PC-3 (cell line): Measurements from ENCODE around the gene TNFAIP8. TPM values are rescaled to one million over a fixed set of nuclear protein-coding genes. Genes with fewer than 3 reads are reported as not detected.
"Not testable (repeated sequence)": the region's sequence is repeated elsewhere in the genome, so short reads cannot be mapped to it uniquely, and the experiment has no call there.

ENCODE experiments used
- ATAC-seq: fragments of 200-7000 bp; cut with Tn5 transposase; 2 replicates; pipeline ENCODE4 v1.9.1; 2020; ENCODE audit warnings: mild to moderate bottlenecking, moderate library complexity
- BruUV-seq: library from RNA; stranded (reverse); fragments of 400-500 nt; replicated peaks from 2 replicates; lab custom pipeline; 2021; lab: Mats Ljungman, UMichigan
- CTCF ChIA-PET: fragments of 300-600 bp; sonication (Branson Sonifier 250); formaldehyde crosslinking; loops from one replicate; lab custom pipeline; 2022; ENCODE audit warnings: antibody characterized with exemption; lab: Charles Lee
- POLR2A ChIA-PET: fragments of 300-600 bp; sonication (Branson Sonifier 250); formaldehyde crosslinking; loops from one replicate; lab custom pipeline; 2022; ENCODE audit warnings: antibody characterized with exemption; ENCODE audit not compliant: unreplicated experiment; lab: Charles Lee
- DNase-seq: peaks from one replicate; pipeline ENCODE4 v3.0.0-alpha.2; 2015
- H2AFZ ChIP-seq: fragments of 300-600 bp; sonication (generic); 2 replicates; pipeline ENCODE4 v1.6.0; 2016; ENCODE audit warnings: antibody characterized with exemption, low read length
- H3F3A ChIP-seq: fragments of 300-600 bp; sonication (generic); one replicate; pipeline ENCODE4 v1.6.0; 2017; ENCODE audit warnings: antibody characterized with exemption, low read length, control low read depth, mild to moderate bottlenecking; ENCODE audit not compliant: unreplicated experiment
- H3K27ac ChIP-seq: fragments of 300-600 bp; sonication (generic); 2 replicates; pipeline ENCODE4 v1.5.1; 2016; ENCODE audit warnings: mild to moderate bottlenecking, low read length
- H3K27me3 ChIP-seq: fragments of 300-600 bp; sonication (generic); 2 replicates; pipeline ENCODE4 v1.6.1; 2016; ENCODE audit warnings: low read length, mixed read lengths
- H3K36me3 ChIP-seq: fragments of 300-600 bp; sonication (generic); 2 replicates; pipeline ENCODE4 v1.6.1; 2016; ENCODE audit warnings: low read depth, mixed run types, low read length, mixed read lengths
- H3K4me1 ChIP-seq: fragments of 300-600 bp; sonication (generic); 2 replicates; pipeline ENCODE4 v1.5.1; 2016; ENCODE audit warnings: low read length; ENCODE audit not compliant: insufficient read depth
- H3K4me2 ChIP-seq: fragments of 300-600 bp; sonication (generic); 2 replicates; pipeline ENCODE4 v1.6.0; 2016; ENCODE audit warnings: low read length
- H3K4me3 ChIP-seq: fragments of 300-600 bp; sonication (generic); 2 replicates; pipeline ENCODE4 v1.5.1; 2016; ENCODE audit warnings: mild to moderate bottlenecking, low read length, mixed read lengths
- H3K79me2 ChIP-seq: fragments of 300-600 bp; sonication (generic); 2 replicates; pipeline ENCODE4 v1.6.1; 2017; ENCODE audit warnings: low read length, mixed read lengths
- H3K9ac ChIP-seq: fragments of 300-600 bp; sonication (generic); 2 replicates; pipeline ENCODE4 v1.6.0; 2016; ENCODE audit warnings: mild to moderate bottlenecking, low read length
- H3K9me2 ChIP-seq: fragments of 300-600 bp; sonication (generic); replicated peaks from 2 replicates; pipeline ENCODE4 v1.6.1; 2016; ENCODE audit warnings: mixed run types, low read length, mixed read lengths
- H3K9me3 ChIP-seq: fragments of 300-600 bp; sonication (generic); 2 replicates; pipeline ENCODE4 v1.6.1; 2016; ENCODE audit warnings: low read length, mixed read lengths
- H4K20me1 ChIP-seq: fragments of 300-600 bp; sonication (generic); 2 replicates; pipeline ENCODE4 v1.6.1; 2016; ENCODE audit warnings: low read length, mixed read lengths
- EZH2 ChIP-seq: fragments of 300-600 bp; sonication (generic); IDR thresholded peaks from one replicate; pipeline ENCODE4 v1.6.1; 2017; ENCODE audit warnings: antibody characterized with exemption, mild to moderate bottlenecking, low read length; ENCODE audit not compliant: unreplicated experiment
- EZH2phosphoT487 ChIP-seq: fragments of 300-600 bp; sonication (generic); IDR thresholded peaks from 2 replicates; pipeline ENCODE4 v1.6.1; 2018; ENCODE audit warnings: mild to moderate bottlenecking, antibody characterized with exemption, low read length, borderline replicate concordance
- intact Hi-C: fragments of 100-400 bp; cut with micrococcal nuclease; formaldehyde crosslinking; loops from 2 replicates; pipeline ENCODE4 v1.9.0; 2023
- total RNA-seq: library from RNA; depleted of rRNA; stranded (reverse); fragments of >200 nt; gene quantifications from 2 replicates; pipeline ENCODE4 v1.2.3, GENCODE V29; 2014
- TF ChIP-seq, protein P1 (sequence below): fragments of 300-600 bp; sonication (generic); conservative IDR thresholded peaks from 2 replicates; pipeline ENCODE4 v1.5.1; 2017; ENCODE audit warnings: antibody characterized with exemption, low read depth, mild to moderate bottlenecking, low read length

TNFAIP8 gene
- total RNA-seq, 1 experiment from 2014 or later = 20.0 TPM

GRCh38 chr5:119439140-119439631 is 83.4 kb downstream of the TNFAIP8 start:
- ATAC-seq (no peak), DNase-seq (no peak)
- Histone ChIP-seq H3K9me3 (no peaks in the 10 kb centered on the region), H3K27me3 (no peaks in the 10 kb centered on the region), H3K9ac (no peak overlapping the region), H3K79me2 (no peaks in the 10 kb centered on the region), H3K36me3 (no peaks in the 10 kb centered on the region), H4K20me1 (no peaks in the 10 kb centered on the region), H3K9me2 (no peaks in the 10 kb centered on the region), H2AFZ (no peak overlapping the region), H3K4me1 (no peaks in the 10 kb centered on the region), H3K4me2 (no peak overlapping the region), H3K27ac (no peak overlapping the region), H3K4me3 (no peak overlapping the region), H3F3A (no peaks in the 10 kb centered on the region)
- TF ChIP-seq, protein P1, sequence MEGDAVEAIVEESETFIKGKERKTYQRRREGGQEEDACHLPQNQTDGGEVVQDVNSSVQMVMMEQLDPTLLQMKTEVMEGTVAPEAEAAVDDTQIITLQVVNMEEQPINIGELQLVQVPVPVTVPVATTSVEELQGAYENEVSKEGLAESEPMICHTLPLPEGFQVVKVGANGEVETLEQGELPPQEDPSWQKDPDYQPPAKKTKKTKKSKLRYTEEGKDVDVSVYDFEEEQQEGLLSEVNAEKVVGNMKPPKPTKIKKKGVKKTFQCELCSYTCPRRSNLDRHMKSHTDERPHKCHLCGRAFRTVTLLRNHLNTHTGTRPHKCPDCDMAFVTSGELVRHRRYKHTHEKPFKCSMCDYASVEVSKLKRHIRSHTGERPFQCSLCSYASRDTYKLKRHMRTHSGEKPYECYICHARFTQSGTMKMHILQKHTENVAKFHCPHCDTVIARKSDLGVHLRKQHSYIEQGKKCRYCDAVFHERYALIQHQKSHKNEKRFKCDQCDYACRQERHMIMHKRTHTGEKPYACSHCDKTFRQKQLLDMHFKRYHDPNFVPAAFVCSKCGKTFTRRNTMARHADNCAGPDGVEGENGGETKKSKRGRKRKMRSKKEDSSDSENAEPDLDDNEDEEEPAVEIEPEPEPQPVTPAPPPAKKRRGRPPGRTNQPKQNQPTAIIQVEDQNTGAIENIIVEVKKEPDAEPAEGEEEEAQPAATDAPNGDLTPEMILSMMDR = no peak
- TF ChIP-seq EZH2 (no peak), EZH2phosphoT487 (no peak)
- ChIA-PET POLR2A (no interaction called here), CTCF (no interaction called here)
- no TSS peak for BruUV-seq
- intact Hi-C loops = no loop called here

DNA sequence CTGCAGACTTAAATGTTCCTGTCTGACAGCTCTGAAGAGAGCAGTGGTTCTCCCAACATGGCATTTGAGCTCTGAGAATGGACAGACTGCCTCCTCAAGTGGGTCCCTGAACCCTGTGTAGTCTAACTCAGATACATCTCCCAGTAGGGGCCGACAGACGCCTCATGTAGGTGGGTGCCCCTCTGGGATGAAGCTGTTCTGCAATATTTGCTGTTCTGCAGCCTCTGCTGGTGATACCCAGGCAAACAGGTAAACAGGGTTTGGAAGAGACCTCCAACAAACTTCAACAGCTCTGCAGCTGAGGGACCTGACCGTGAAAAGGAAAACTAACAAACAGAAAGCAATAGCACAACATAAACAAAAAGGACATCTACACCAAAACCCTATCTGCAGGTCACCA is 83.8 kb downstream of the TNFAIP8 start:
- H3K9ac ChIP-seq, H3K9me3 ChIP-seq, H3K4me3 ChIP-seq, BruUV-seq, H3K79me2 ChIP-seq, H3K27ac ChIP-seq, H4K20me1 ChIP-seq, H3K4me1 ChIP-seq, H3K27me3 ChIP-seq, H3F3A ChIP-seq, CTCF ChIA-PET, H2AFZ ChIP-seq, H3K4me2 ChIP-seq, ATAC-seq, intact Hi-C loops, DNase-seq, H3K9me2 ChIP-seq, H3K36me3 ChIP-seq: not testable (repeated sequence)
- POLR2A ChIA-PET = interaction anchor here (0.6 kb wide), 1 partner anchor 451 kb away, joined by 4 read pairs; the partner anchor contains the start of gene DTWD2

DNA sequence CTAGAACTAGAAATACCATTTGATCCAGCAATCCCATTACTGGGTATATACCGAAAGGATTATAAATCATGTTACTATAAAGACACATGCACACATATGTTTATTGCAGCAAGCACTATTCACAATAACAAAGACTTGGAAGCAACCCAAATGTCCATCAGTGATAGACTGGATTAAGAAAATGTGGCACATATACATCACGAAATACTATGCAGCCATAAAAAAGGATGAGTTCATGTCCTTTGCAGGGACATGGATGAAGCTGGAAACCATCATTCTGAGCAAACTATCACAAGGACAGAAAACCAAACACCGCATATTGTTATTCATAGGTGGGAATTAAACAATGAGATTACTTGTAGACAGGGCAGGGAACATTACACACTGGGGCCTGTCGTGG is 88.8 kb downstream of the TNFAIP8 start:
- H2AFZ ChIP-seq, H3K79me2 ChIP-seq, H3K4me1 ChIP-seq, CTCF ChIA-PET, POLR2A ChIA-PET, H3K4me2 ChIP-seq, H4K20me1 ChIP-seq, H3K36me3 ChIP-seq, H3K9me3 ChIP-seq, H3K27me3 ChIP-seq, H3K9me2 ChIP-seq, BruUV-seq, DNase-seq, intact Hi-C loops, H3K27ac ChIP-seq, H3F3A ChIP-seq, H3K4me3 ChIP-seq, H3K9ac ChIP-seq, ATAC-seq: not testable (repeated sequence)

GRCh38 chr5:119445544-119445943 is 89.7 kb downstream of the TNFAIP8 start:
- ChIA-PET CTCF (no interaction called here), POLR2A (no interaction called here)
- no peaks in the 10 kb centered on the region for H3K36me3 ChIP-seq
- no peak overlapping the region for H3K4me3 ChIP-seq
- intact Hi-C loops = no loop called here
- no peaks in the 10 kb centered on the region for H3K9me2 ChIP-seq
- no peak overlapping the region for H3K9ac ChIP-seq
- DNase-seq (no peak), ATAC-seq (no peak)
- H3K4me2 ChIP-seq = no peak overlapping the region
- no peak overlapping the region for H2AFZ ChIP-seq
- H3K9me3 ChIP-seq = no peaks in the 10 kb centered on the region
- H3K79me2 ChIP-seq = no peaks in the 10 kb centered on the region
- no peaks in the 10 kb centered on the region for H3K27me3 ChIP-seq
- no peak overlapping the region for H3K27ac ChIP-seq
- no peaks in the 10 kb centered on the region for H3F3A ChIP-seq
- BruUV-seq = no TSS peak
- H3K4me1 ChIP-seq = no peaks in the 10 kb centered on the region
- TF ChIP-seq EZH2 (no peak), EZH2phosphoT487 (no peak)
- TF ChIP-seq, protein P1 = no peak
- no peaks in the 10 kb centered on the region for H4K20me1 ChIP-seq
